C4-2B (cell line): ENCODE data around the gene PIP5KL1.

Source experiments
- H3K27ac ChIP-seq: fragments of 450-650 bp; 2 replicates; pipeline ENCODE4 v1.5.1; 2017
- ZFX ChIP-seq: fragments of 450-650 bp; IDR thresholded peaks from 2 replicates; pipeline ENCODE4 v1.6.1; 2017
- TF ChIP-seq, protein P1 (sequence below): fragments of 450-650 bp; conservative IDR thresholded peaks from 2 replicates; pipeline ENCODE4 v1.5.1; 2017; ENCODE audit warnings: mild to moderate bottlenecking

PIP5KL1 gene

DNA sequence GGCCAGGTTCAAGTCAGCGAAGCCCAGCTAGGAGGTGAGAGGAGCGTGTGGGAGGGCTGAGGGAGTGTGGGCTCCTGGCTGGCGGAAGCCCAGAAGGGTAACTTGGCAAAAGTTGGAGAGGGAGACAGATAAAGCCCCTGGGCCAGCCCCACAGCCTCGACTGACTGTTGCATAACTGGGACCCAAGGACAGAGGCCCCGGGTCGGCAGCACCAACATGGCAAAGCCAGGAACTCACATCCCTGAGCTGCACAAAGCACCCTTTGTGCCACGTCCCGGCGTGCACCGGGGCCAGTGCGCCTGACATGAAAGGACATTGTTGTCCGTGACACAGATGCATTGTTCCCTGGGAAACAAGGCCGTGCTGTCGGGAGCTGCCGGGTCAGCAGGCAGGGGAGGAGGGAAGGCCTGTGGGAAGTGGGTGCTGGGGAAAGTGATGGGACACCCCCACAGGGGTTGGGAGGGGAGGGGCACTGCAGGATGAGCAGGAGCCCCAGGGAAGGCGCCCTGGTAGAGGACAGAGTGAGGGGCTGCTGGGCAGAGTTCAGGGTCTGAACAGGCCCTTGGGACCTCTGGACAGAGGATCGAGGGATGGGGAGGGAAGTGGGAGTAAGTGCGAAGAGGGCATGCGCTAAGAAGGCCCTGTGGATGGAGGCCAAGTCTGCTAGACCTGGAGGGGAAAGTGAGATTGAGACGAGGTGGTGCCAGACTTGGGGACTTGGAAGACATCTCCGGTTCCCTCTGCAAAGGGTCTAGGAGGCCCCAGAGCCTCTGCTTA is 20.1 kb upstream of the PIP5KL1 start:
- H3K27ac ChIP-seq = no peak overlapping the region
- no peak for TF ChIP-seq ZFX
- TF ChIP-seq, protein P1, sequence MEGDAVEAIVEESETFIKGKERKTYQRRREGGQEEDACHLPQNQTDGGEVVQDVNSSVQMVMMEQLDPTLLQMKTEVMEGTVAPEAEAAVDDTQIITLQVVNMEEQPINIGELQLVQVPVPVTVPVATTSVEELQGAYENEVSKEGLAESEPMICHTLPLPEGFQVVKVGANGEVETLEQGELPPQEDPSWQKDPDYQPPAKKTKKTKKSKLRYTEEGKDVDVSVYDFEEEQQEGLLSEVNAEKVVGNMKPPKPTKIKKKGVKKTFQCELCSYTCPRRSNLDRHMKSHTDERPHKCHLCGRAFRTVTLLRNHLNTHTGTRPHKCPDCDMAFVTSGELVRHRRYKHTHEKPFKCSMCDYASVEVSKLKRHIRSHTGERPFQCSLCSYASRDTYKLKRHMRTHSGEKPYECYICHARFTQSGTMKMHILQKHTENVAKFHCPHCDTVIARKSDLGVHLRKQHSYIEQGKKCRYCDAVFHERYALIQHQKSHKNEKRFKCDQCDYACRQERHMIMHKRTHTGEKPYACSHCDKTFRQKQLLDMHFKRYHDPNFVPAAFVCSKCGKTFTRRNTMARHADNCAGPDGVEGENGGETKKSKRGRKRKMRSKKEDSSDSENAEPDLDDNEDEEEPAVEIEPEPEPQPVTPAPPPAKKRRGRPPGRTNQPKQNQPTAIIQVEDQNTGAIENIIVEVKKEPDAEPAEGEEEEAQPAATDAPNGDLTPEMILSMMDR = no peak

DNA sequence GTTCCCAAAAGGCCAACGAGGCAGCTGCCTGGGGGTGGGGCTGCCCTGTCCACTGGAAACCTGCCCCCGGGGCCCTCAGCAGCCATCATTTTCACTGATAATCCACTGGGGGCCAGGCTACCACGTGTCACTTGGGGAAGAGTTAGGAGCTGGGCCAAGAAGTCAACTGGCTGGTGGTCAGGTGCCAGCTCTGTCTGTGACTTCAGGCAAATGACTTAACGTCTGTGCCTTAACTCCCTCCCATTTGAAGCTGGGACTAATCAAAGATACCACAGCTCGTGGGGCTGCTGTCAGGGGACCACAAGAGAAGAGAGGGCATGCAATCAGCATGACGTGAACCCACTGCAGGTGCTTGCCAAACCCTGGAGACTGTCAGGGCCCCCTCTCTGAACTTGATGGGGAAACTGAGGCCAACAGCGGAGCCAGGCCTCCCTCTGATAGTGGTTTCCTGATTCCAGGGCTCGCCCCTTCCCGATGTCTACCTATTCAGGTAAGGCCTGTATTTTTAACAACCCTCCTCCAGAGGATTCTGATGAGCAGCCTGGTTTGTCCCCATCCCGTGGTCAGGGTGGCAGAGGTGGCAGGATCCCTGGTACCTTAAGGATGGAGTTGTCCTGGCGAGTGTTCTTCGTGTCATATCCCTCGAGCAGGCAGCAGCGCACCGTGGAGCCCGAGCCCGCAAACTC is 19.4 kb upstream of the PIP5KL1 start:
- H3K27ac ChIP-seq = no peak overlapping the region
- no peak for TF ChIP-seq ZFX
- TF ChIP-seq, protein P1 = no peak

DNA sequence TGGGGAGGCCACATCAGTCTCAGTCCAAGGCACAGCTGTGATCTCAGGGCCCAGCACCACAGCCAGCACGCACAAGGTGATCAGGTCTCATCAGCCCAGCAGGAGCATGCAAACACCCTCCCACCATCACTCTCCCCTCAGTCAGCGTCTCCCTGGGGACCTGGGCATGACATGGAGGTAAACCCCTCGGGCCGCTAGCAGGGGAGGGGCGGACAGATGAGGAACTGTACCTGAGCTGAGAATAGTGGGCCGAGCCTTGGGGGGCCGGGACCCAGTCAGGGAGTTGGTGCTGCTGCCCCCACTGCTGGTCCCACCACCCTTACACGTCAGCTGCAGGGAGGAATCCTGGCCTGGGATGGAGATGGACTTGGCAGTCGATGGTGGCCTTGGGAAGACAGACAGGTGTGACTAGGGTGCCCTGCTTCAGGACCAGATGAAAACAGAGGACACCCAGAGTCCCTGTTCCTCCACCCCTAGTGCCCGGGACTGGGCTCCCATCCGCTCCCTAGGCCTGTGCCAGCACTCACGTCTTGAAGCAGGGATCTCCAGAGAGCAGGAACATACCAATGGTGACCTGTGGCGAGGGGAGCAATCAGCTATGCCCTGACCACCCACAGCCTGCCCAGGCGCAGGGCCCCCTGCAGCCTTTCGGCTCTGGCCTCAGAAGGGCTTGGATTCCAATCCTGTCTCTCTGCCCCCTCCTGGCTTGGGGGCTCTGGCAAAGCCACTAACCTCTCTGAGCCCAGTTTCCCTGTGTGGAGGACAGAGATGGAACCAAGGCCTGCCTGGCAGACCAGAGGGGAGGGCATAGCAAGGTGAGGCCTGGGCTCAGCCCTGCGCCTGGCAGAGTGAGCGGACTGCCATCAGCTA is 17.5 kb upstream of the PIP5KL1 start:
- no peak overlapping the region for H3K27ac ChIP-seq
- TF ChIP-seq, protein P1 = no peak
- no peak for TF ChIP-seq ZFX

DNA sequence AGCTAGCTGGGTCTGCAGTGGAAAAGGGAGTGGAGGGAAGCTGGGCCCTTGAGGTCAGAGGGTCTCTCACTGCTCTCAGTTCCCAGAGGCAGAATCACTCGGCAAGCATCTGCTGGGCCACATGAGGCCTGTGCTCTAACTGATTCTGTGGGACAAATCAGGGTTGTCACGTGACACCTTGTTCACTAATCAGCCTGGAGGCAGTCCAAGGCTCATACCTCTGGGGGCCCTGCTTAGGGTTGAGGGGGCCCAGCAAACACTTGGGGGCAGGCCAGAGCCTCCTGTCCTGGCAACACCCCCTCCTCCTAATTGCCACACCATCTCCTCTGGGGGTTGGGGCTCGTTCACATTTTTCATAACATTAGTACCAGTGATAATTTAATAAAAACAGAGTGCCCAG is 16.2 kb upstream of the PIP5KL1 start:
- H3K27ac ChIP-seq = no peak overlapping the region
- TF ChIP-seq, protein P1 = no peak
- TF ChIP-seq ZFX = no peak

DNA sequence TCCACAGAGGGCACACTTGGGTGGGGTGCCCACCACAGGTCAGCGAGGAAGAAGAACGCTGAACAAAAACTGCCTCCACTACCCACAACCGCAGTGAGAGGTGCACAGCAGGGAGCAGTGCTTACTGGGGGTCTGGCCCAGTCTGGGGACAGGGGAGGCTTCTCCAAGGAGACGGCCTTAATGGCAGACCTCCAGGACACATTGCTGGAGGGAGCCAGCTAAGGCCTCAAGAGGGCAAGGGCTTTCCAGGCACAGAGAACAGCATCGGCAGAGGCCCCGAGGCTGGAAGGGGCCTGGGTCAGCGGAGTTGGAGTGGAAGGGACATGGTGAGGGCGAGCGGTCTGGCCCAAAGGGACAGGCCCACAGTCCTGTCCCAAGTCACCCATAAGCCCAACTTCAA is 15.4 kb upstream of the PIP5KL1 start:
- no peak overlapping the region for H3K27ac ChIP-seq
- TF ChIP-seq, protein P1 = no peak
- no peak for TF ChIP-seq ZFX

DNA sequence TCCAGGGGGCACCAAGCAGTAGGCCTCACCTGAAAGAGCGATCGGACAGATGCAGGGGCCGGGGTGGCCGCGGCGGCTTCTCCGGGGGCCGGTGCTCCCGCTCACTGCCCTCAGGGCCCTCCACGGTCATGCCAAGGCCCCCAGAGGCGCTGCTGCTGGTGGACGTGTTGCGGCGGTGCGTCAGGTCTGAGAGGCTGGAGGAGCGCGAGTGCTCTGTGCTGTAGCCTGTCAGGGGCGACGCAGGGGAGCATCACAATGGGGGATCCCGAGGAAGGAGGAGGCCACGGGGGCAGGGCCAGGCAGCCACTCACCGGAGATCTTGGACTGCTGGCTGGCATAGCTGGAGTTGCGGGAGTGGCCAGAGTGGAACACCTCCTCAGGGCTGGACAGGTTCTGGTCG is 14.8 kb upstream of the PIP5KL1 start:
- TF ChIP-seq, protein P1 = no peak
- no peak for TF ChIP-seq ZFX
- no peak overlapping the region for H3K27ac ChIP-seq
